ENCODE measurements around the gene SLC30A7.

The SLC30A7 gene

DNA sequence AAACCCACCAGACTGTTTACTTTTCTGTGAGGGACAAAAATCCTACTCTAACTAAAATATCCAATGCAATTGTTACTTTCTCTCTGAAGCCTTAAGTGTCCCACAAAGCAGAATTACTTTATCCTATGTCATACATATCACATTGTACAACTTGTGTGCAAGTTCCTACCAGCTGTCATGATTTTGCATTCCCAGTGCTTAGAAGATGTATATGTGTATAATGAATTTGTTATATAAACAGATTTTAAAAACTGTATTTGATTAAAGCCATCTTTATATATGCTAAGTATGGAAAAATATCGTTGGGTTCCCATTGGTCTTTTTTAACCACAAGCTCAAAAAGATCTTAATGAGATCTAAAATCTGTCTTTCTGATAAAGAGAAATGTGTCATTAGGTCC lies 72.7 kb downstream of the SLC30A7 start:
- H3K4ac ChIP-seq (ENCODE audit: low read length): no peak overlapping the region
- H2BK12ac ChIP-seq (ENCODE audit: low read length): no peak overlapping the region
- H3K79me1 ChIP-seq (ENCODE audit: low read depth, low read length): no peaks in the 10 kb centered on the region
- no peak overlapping the region for H2BK15ac ChIP-seq (ENCODE audit: low read length)
- H4K8ac ChIP-seq (ENCODE audit: low read depth, low read length): no peak overlapping the region
- H3K9ac ChIP-seq (ENCODE audit: low read depth, low read length, poor library complexity): no peak overlapping the region
- H3K23ac ChIP-seq (ENCODE audit: low read depth, low read length, poor library complexity): no peak overlapping the region
- H2AFZ ChIP-seq (ENCODE audit: low read length): no peak overlapping the region
- H3K27me3 ChIP-seq (ENCODE audit: control insufficient read depth in 3 of 3, insufficient read depth in 3 of 3, low read depth in 1 of 3, low read length in 3 of 3): no peaks in the 10 kb centered on the region
- no peak for DNase-seq (ENCODE audit: low spot score)
- no peak overlapping the region for H2BK120ac ChIP-seq (ENCODE audit: low read depth, low read length)
- H3K36me3 ChIP-seq (replicated peaks in 1 of 2; ENCODE audit: control insufficient read depth in 2 of 2, insufficient read depth in 2 of 2, low read length in 2 of 2): peaks cover 0 to 61% of the 10 kb centered on the region in 2 donors
- H3K4me3 ChIP-seq (ENCODE audit: low read length in 2 of 2): no peak overlapping the region
- H3K18ac ChIP-seq (ENCODE audit: low read length): no peak overlapping the region
- no CpG with 5 or more reads among the region's 1 CpG for WGBS, 2 donors (ENCODE audit: extremely low coverage in 2 of 2, insufficient read length in 2 of 2, insufficient replicate concordance in 1 of 2)
- no peak overlapping the region for H2BK5ac ChIP-seq (ENCODE audit: low read length)
- no peak overlapping the region for H4K91ac ChIP-seq (ENCODE audit: low read depth, low read length, poor library complexity)
- H3K4me1 ChIP-seq (ENCODE audit: control insufficient read depth in 2 of 2, insufficient read depth in 1 of 2, low read depth in 1 of 2, low read length in 2 of 2): no peaks in the 10 kb centered on the region
- no peak overlapping the region for H3K14ac ChIP-seq (ENCODE audit: low read length)
- H2AK5ac ChIP-seq (ENCODE audit: low read depth, low read length): no peak overlapping the region
- no peak overlapping the region for H3K4me2 ChIP-seq (ENCODE audit: insufficient read depth, low read length, poor library complexity, severe bottlenecking)
- H3K9me3 ChIP-seq (replicated peaks in 1 of 2; ENCODE audit: control insufficient read depth in 2 of 2, insufficient read depth in 1 of 2, low read depth in 1 of 2, low read length in 2 of 2): no peaks in the 10 kb centered on the region
- H3K27ac ChIP-seq (replicated peaks; ENCODE audit: low read length): no peak overlapping the region

- no peak overlapping the region for H2BK15ac ChIP-seq (ENCODE audit: low read length)
- no peak overlapping the region for H3K4me3 ChIP-seq (ENCODE audit: low read length in 2 of 2)
- DNase-seq (ENCODE audit: low spot score): no peak
- H3K4me1 ChIP-seq (ENCODE audit: control insufficient read depth in 2 of 2, insufficient read depth in 1 of 2, low read depth in 1 of 2, low read length in 2 of 2): no peaks in the 10 kb centered on the region
- H2AK5ac ChIP-seq (ENCODE audit: low read depth, low read length): no peak overlapping the region
- no peak overlapping the region for H3K18ac ChIP-seq (ENCODE audit: low read length)
- no peak overlapping the region for H2BK120ac ChIP-seq (ENCODE audit: low read depth, low read length)
- no peak overlapping the region for H3K27ac ChIP-seq (replicated peaks; ENCODE audit: low read length)
- no peak overlapping the region for H3K23ac ChIP-seq (ENCODE audit: low read depth, low read length, poor library complexity)
- H4K91ac ChIP-seq (ENCODE audit: low read depth, low read length, poor library complexity): no peak overlapping the region
- no peaks in the 10 kb centered on the region for H3K27me3 ChIP-seq (ENCODE audit: control insufficient read depth in 3 of 3, insufficient read depth in 3 of 3, low read depth in 1 of 3, low read length in 3 of 3)
- H3K36me3 ChIP-seq (replicated peaks in 1 of 2; ENCODE audit: control insufficient read depth in 2 of 2, insufficient read depth in 2 of 2, low read length in 2 of 2): peaks cover 0 to 62% of the 10 kb centered on the region in 2 donors
- no peak overlapping the region for H2AFZ ChIP-seq (ENCODE audit: low read length)
- no peaks in the 10 kb centered on the region for H3K79me1 ChIP-seq (ENCODE audit: low read depth, low read length)
- no peak overlapping the region for H3K4me2 ChIP-seq (ENCODE audit: insufficient read depth, low read length, poor library complexity, severe bottlenecking)
- H3K14ac ChIP-seq (ENCODE audit: low read length): no peak overlapping the region
- no peak overlapping the region for H2BK5ac ChIP-seq (ENCODE audit: low read length)
- no CpG with 5 or more reads among the region's 2 CpGs for WGBS, 2 donors (ENCODE audit: extremely low coverage in 2 of 2, insufficient read length in 2 of 2, insufficient replicate concordance in 1 of 2)
- no peak overlapping the region for H3K4ac ChIP-seq (ENCODE audit: low read length)
- H3K9ac ChIP-seq (ENCODE audit: low read depth, low read length, poor library complexity): no peak overlapping the region
- no peak overlapping the region for H2BK12ac ChIP-seq (ENCODE audit: low read length)
- H4K8ac ChIP-seq (ENCODE audit: low read depth, low read length): no peak overlapping the region
- no peaks in the 10 kb centered on the region for H3K9me3 ChIP-seq (replicated peaks in 1 of 2; ENCODE audit: control insufficient read depth in 2 of 2, insufficient read depth in 1 of 2, low read depth in 1 of 2, low read length in 2 of 2)
Observed at GRCh38 chr1:100969327-100969726, 73.4 kb downstream of the SLC30A7 start.

- no peak overlapping the region for H4K8ac ChIP-seq (ENCODE audit: low read depth, low read length)
- no peaks in the 10 kb centered on the region for H3K4me1 ChIP-seq (ENCODE audit: control insufficient read depth in 2 of 2, insufficient read depth in 1 of 2, low read depth in 1 of 2, low read length in 2 of 2)
- no peak overlapping the region for H2BK12ac ChIP-seq (ENCODE audit: low read length)
- no CpG with 5 or more reads among the region's 1 CpG for WGBS, 2 donors (ENCODE audit: extremely low coverage in 2 of 2, insufficient read length in 2 of 2, insufficient replicate concordance in 1 of 2)
- H3K18ac ChIP-seq (ENCODE audit: low read length): no peak overlapping the region
- H2AK5ac ChIP-seq (ENCODE audit: low read depth, low read length): no peak overlapping the region
- H2AFZ ChIP-seq (ENCODE audit: low read length): no peak overlapping the region
- H2BK120ac ChIP-seq (ENCODE audit: low read depth, low read length): no peak overlapping the region
- H3K4ac ChIP-seq (ENCODE audit: low read length): no peak overlapping the region
- H3K9ac ChIP-seq (ENCODE audit: low read depth, low read length, poor library complexity): no peak overlapping the region
- H2BK5ac ChIP-seq (ENCODE audit: low read length): no peak overlapping the region
- no peak overlapping the region for H3K23ac ChIP-seq (ENCODE audit: low read depth, low read length, poor library complexity)
- peaks cover 2 to 62% of the 10 kb centered on the region in 2 donors for H3K36me3 ChIP-seq (replicated peaks in 1 of 2; ENCODE audit: control insufficient read depth in 2 of 2, insufficient read depth in 2 of 2, low read length in 2 of 2)
- H3K4me3 ChIP-seq (ENCODE audit: low read length in 2 of 2): no peak overlapping the region
- H3K79me1 ChIP-seq (ENCODE audit: low read depth, low read length): no peaks in the 10 kb centered on the region
- H3K14ac ChIP-seq (ENCODE audit: low read length): no peak overlapping the region
- no peak overlapping the region for H3K4me2 ChIP-seq (ENCODE audit: insufficient read depth, low read length, poor library complexity, severe bottlenecking)
- no peaks in the 10 kb centered on the region for H3K27me3 ChIP-seq (ENCODE audit: control insufficient read depth in 3 of 3, insufficient read depth in 3 of 3, low read depth in 1 of 3, low read length in 3 of 3)
- H4K91ac ChIP-seq (ENCODE audit: low read depth, low read length, poor library complexity): no peak overlapping the region
- no peak overlapping the region for H3K27ac ChIP-seq (replicated peaks; ENCODE audit: low read length)
- no peaks in the 10 kb centered on the region for H3K9me3 ChIP-seq (replicated peaks in 1 of 2; ENCODE audit: control insufficient read depth in 2 of 2, insufficient read depth in 1 of 2, low read depth in 1 of 2, low read length in 2 of 2)
- no peak overlapping the region for H2BK15ac ChIP-seq (ENCODE audit: low read length)
- no peak for DNase-seq (ENCODE audit: low spot score)
Observed at GRCh38 chr1:100971021-100971420, 75.1 kb downstream of the SLC30A7 start.

GRCh38 chr1:100972185-100972584 lies 76.3 kb downstream of the SLC30A7 start:
- Histone ChIP-seq H3K4me2 (ENCODE audit: insufficient read depth, low read length, poor library complexity, severe bottlenecking) (no peak overlapping the region), H3K27ac (replicated peaks; ENCODE audit: low read length) (no peak overlapping the region), H3K36me3 (replicated peaks in 1 of 2; ENCODE audit: control insufficient read depth in 2 of 2, insufficient read depth in 2 of 2, low read length in 2 of 2) (peaks cover 2 to 61% of the 10 kb centered on the region in 2 donors), H2BK120ac (ENCODE audit: low read depth, low read length) (no peak overlapping the region), H3K4me3 (ENCODE audit: low read length in 2 of 2) (no peak overlapping the region), H4K91ac (ENCODE audit: low read depth, low read length, poor library complexity) (no peak overlapping the region), H3K9me3 (replicated peaks in 1 of 2; ENCODE audit: control insufficient read depth in 2 of 2, insufficient read depth in 1 of 2, low read depth in 1 of 2, low read length in 2 of 2) (no peaks in the 10 kb centered on the region), H2AFZ (ENCODE audit: low read length) (no peak overlapping the region), H3K4ac (ENCODE audit: low read length) (no peak overlapping the region), H2BK12ac (ENCODE audit: low read length) (no peak overlapping the region), H3K27me3 (ENCODE audit: control insufficient read depth in 3 of 3, insufficient read depth in 3 of 3, low read depth in 1 of 3, low read length in 3 of 3) (no peaks in the 10 kb centered on the region), H3K18ac (ENCODE audit: low read length) (no peak overlapping the region), H3K23ac (ENCODE audit: low read depth, low read length, poor library complexity) (no peak overlapping the region), H3K4me1 (ENCODE audit: control insufficient read depth in 2 of 2, insufficient read depth in 1 of 2, low read depth in 1 of 2, low read length in 2 of 2) (no peaks in the 10 kb centered on the region), H4K8ac (ENCODE audit: low read depth, low read length) (no peak overlapping the region), H2BK15ac (ENCODE audit: low read length) (no peak overlapping the region), H3K79me1 (ENCODE audit: low read depth, low read length) (no peaks in the 10 kb centered on the region), H3K9ac (ENCODE audit: low read depth, low read length, poor library complexity) (no peak overlapping the region), H2BK5ac (ENCODE audit: low read length) (no peak overlapping the region), H3K14ac (ENCODE audit: low read length) (no peak overlapping the region), H2AK5ac (ENCODE audit: low read depth, low read length) (no peak overlapping the region)
- no CpG with 5 or more reads among the region's 1 CpG for WGBS, 2 donors (ENCODE audit: extremely low coverage in 2 of 2, insufficient read length in 2 of 2, insufficient replicate concordance in 1 of 2)
- no peak for DNase-seq (ENCODE audit: low spot score)
